Measurements from ENCODE around the gene BPIFB6.

Gene BPIFB6

DNA sequence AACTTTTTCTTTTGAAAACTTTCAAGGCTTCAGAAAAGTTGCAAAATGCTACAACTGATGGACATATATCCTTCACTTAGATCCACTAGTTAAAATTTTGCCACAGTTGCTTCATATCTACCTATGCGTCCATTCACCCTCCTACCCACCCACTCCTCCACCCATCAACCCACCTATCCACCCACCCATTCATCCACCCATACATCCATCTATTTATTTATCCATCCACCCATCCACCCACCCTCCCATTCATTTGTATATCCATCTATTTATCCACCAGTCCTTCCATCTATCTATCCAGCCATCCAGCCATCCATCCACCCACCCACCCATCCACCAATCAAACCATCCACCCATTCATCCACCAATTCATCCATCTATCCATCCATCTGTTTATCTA lies 61.6 kb downstream of the BPIFB6 start:
- DNase-seq, result no peak

GRCh38 chr20:33093582-33093981 lies 62.1 kb downstream of the BPIFB6 start:
- DNase-seq, result no peak

All from amniotic stem cell (primary cell).